ENCODE results near the gene WIPF2. TPM values are rescaled to one million over a fixed set of nuclear protein-coding genes. Genes with fewer than 3 reads are reported as not detected.
"Not testable (repeated sequence)": the region's sequence is repeated elsewhere in the genome, so short reads cannot be mapped to it uniquely, and the experiment has no call there.

The WIPF2 gene
- total and polyA plus RNA-seq, 4 experiments from 2014 or later: 5.2 to 34.7 (median 24.0) TPM

GRCh38 chr17:40301315-40301714 is 82.2 kb downstream of the WIPF2 start:
- no peak overlapping the region for H3K27ac ChIP-seq (ENCODE audit: low read depth, low read length)
- H3K36me3 ChIP-seq (ENCODE audit: insufficient read depth, low read length): no peaks in the 10 kb centered on the region
- H3K4me1 ChIP-seq (ENCODE audit: insufficient read depth, low read length): peaks cover 19% of the 10 kb centered on the region
- DNase-seq: no peak
- Mint-ChIP-seq H3K27ac (peak overlapping the region in 1 of 7 donors; percentile 9), H3K4me1 (peaks cover 10 to 17% (median 14%) of the 10 kb centered on the region in 4 donors), H3K27me3 (no peaks in the 10 kb centered on the region), H3K4me3 (no peak overlapping the region), H3K9me3 (no peaks in the 10 kb centered on the region), H3K36me3 (no peaks in the 10 kb centered on the region)
- H3K4me3 ChIP-seq (ENCODE audit: low read length in 2 of 2): no peak overlapping the region
- H3K27me3 ChIP-seq (ENCODE audit: insufficient read depth, low read length): no peaks in the 10 kb centered on the region
- CTCF ChIA-PET (ENCODE audit: partially characterized antibody): interaction anchor here (0.6 to 18.1 kb wide), 9 partner anchors 22 to 232 kb away, joined by 3 to 573 read pairs (median 8); partner anchors contain the start of gene TOP2A
- intact Hi-C loops (cut with micrococcal nuclease): loop anchor here (5.0 kb wide), 1 partner anchor 231 kb away; no protein-coding TSS in a partner anchor
- POLR2A ChIA-PET (ENCODE audit: partially characterized antibody): interaction anchor here (19.4 to 37.1 kb wide), 2 partner anchors 21 to 43 kb away, joined by 367 to 1054 read pairs; no protein-coding TSS in a partner anchor
- no peaks in the 10 kb centered on the region for H3K9me3 ChIP-seq (ENCODE audit: control insufficient read depth in 1 of 2, low read length in 2 of 2)

- peaks cover 14 to 17% (median 15%) of the 10 kb centered on the region in 4 donors for H3K4me1 Mint-ChIP-seq
- POLR2A ChIA-PET (ENCODE audit: partially characterized antibody): interaction anchor here (1.0 to 37.1 kb wide), 8 partner anchors 8 to 259 kb away, joined by 3 to 1054 read pairs (median 5); partner anchors contain the start of gene TOP2A
Measured at GRCh38 chr17:40303009-40303657, 84.0 kb downstream of the WIPF2 start.

GRCh38 chr17:40303708-40304551 is 84.8 kb downstream of the WIPF2 start:
- Mint-ChIP-seq H3K9me3 (no peaks in the 10 kb centered on the region), H3K4me1 (peaks cover 14 to 17% (median 15%) of the 10 kb centered on the region in 4 donors), H3K27ac (peak overlapping the region in 3 of 7 donors; percentile 3 to 49 (median 46)), H3K4me3 (peak overlapping the region in 1 of 8 donors; percentile 24), H3K36me3 (no peaks in the 10 kb centered on the region), H3K27me3 (no peaks in the 10 kb centered on the region)
- DNase-seq: no peak
- Histone ChIP-seq H3K9me3 (ENCODE audit: control insufficient read depth in 1 of 2, low read length in 2 of 2) (no peaks in the 10 kb centered on the region), H3K27me3 (ENCODE audit: insufficient read depth, low read length) (no peaks in the 10 kb centered on the region), H3K4me3 (ENCODE audit: low read length in 2 of 2) (no peak overlapping the region), H3K4me1 (ENCODE audit: insufficient read depth, low read length) (peaks cover 45% of the 10 kb centered on the region), H3K36me3 (ENCODE audit: insufficient read depth, low read length) (no peaks in the 10 kb centered on the region), H3K27ac (ENCODE audit: low read depth, low read length) (no peak overlapping the region)
- intact Hi-C loops (cut with micrococcal nuclease): loop anchor here (1.0 to 5.0 kb wide), 6 partner anchors 14 to 228 kb away; no protein-coding TSS in a partner anchor
- POLR2A ChIA-PET (ENCODE audit: partially characterized antibody): interaction anchor here (0.5 to 37.1 kb wide), 10 partner anchors 8 to 258 kb away, joined by 3 to 1054 read pairs (median 4); partner anchors contain the start of gene TOP2A
- CTCF ChIA-PET (ENCODE audit: partially characterized antibody): interaction anchor here (0.8 to 18.1 kb wide), 25 partner anchors 9 to 273 kb away, joined by 3 to 573 read pairs (median 4); partner anchors contain the start of gene CDC6

More at GRCh38 chr17:40303009-40303657, 84.0 kb downstream of the WIPF2 start:
- Histone ChIP-seq H3K9me3 (ENCODE audit: control insufficient read depth in 1 of 2, low read length in 2 of 2) (no peaks in the 10 kb centered on the region), H3K27me3 (ENCODE audit: insufficient read depth, low read length) (no peaks in the 10 kb centered on the region), H3K27ac (ENCODE audit: low read depth, low read length) (no peak overlapping the region), H3K4me3 (ENCODE audit: low read length in 2 of 2) (no peak overlapping the region), H3K4me1 (ENCODE audit: insufficient read depth, low read length) (peaks cover 37% of the 10 kb centered on the region), H3K36me3 (ENCODE audit: insufficient read depth, low read length) (no peaks in the 10 kb centered on the region)
- CTCF ChIA-PET (ENCODE audit: partially characterized antibody): interaction anchor here (0.8 to 18.1 kb wide), 26 partner anchors 9 to 274 kb away, joined by 3 to 573 read pairs (median 6); partner anchors contain the start of gene CDC6
- DNase-seq: peak; percentile 62 to 70 (median 66)
- intact Hi-C loops (cut with micrococcal nuclease): loop anchor here (1.0 to 5.0 kb wide), 6 partner anchors 15 to 229 kb away; no protein-coding TSS in a partner anchor
- H3K9me3 Mint-ChIP-seq: no peaks in the 10 kb centered on the region
- H3K27me3 Mint-ChIP-seq: no peaks in the 10 kb centered on the region
- H3K36me3 Mint-ChIP-seq: no peaks in the 10 kb centered on the region
- H3K27ac Mint-ChIP-seq: peak overlapping the region in 5 of 7 donors; percentile 2 to 53 (median 13)
- no peak overlapping the region for H3K4me3 Mint-ChIP-seq

- peaks cover 16 to 17% (median 16%) of the 10 kb centered on the region in 4 donors for H3K4me1 Mint-ChIP-seq
- intact Hi-C loops (cut with micrococcal nuclease): loop anchor here (5.0 kb wide), 1 partner anchor 228 kb away; no protein-coding TSS in a partner anchor
Measured at GRCh38 chr17:40304552-40304863, 85.4 kb downstream of the WIPF2 start.

GRCh38 chr17:40304866-40305265 is 85.8 kb downstream of the WIPF2 start:
- ChIA-PET POLR2A (ENCODE audit: partially characterized antibody) (interaction anchor here (0.5 to 37.1 kb wide), 4 partner anchors 9 to 179 kb away, joined by 3 to 1054 read pairs (median 185); no protein-coding TSS in a partner anchor), CTCF (ENCODE audit: partially characterized antibody) (interaction anchor here (1.0 to 18.1 kb wide), 5 partner anchors 18 to 254 kb away, joined by 3 to 573 read pairs (median 19); no protein-coding TSS in a partner anchor)
- H3K4me1 ChIP-seq (ENCODE audit: insufficient read depth, low read length): peaks cover 55% of the 10 kb centered on the region
- H3K36me3 ChIP-seq (ENCODE audit: insufficient read depth, low read length); H3K4me3 Mint-ChIP-seq; H3K4me3 ChIP-seq (ENCODE audit: low read length in 2 of 2); H3K27me3 ChIP-seq (ENCODE audit: insufficient read depth, low read length); H3K27ac ChIP-seq (ENCODE audit: low read depth, low read length); DNase-seq; H3K36me3 Mint-ChIP-seq; H3K27ac Mint-ChIP-seq; H3K9me3 Mint-ChIP-seq; H3K27me3 Mint-ChIP-seq; H3K9me3 ChIP-seq (ENCODE audit: control insufficient read depth in 1 of 2, low read length in 2 of 2): not testable (repeated sequence)
- H3K4me1 Mint-ChIP-seq: peaks cover 16 to 20% (median 18%) of the 10 kb centered on the region in 4 donors
- intact Hi-C loops (cut with micrococcal nuclease): loop anchor here (5.0 kb wide), 1 partner anchor 227 kb away; no protein-coding TSS in a partner anchor

More at GRCh38 chr17:40304552-40304863, 85.4 kb downstream of the WIPF2 start:
- POLR2A ChIA-PET (ENCODE audit: partially characterized antibody): interaction anchor here (0.5 to 37.1 kb wide), 4 partner anchors 9 to 179 kb away, joined by 3 to 1054 read pairs (median 185); no protein-coding TSS in a partner anchor
- CTCF ChIA-PET (ENCODE audit: partially characterized antibody): interaction anchor here (0.9 to 18.1 kb wide), 9 partner anchors 8 to 254 kb away, joined by 3 to 573 read pairs (median 4); partner anchors contain the start of gene CDC6
- not testable (repeated sequence) for H3K4me3 ChIP-seq (ENCODE audit: low read length in 2 of 2); H3K36me3 ChIP-seq (ENCODE audit: insufficient read depth, low read length); H3K27me3 Mint-ChIP-seq; H3K9me3 ChIP-seq (ENCODE audit: control insufficient read depth in 1 of 2, low read length in 2 of 2); H3K36me3 Mint-ChIP-seq; H3K27ac ChIP-seq (ENCODE audit: low read depth, low read length); H3K9me3 Mint-ChIP-seq; H3K4me3 Mint-ChIP-seq; DNase-seq; H3K27me3 ChIP-seq (ENCODE audit: insufficient read depth, low read length)
- H3K27ac Mint-ChIP-seq: peak overlapping the region in 2 of 7 donors; percentile 46 to 49
- peaks cover 51% of the 10 kb centered on the region for H3K4me1 ChIP-seq (ENCODE audit: insufficient read depth, low read length)

- CTCF ChIA-PET (ENCODE audit: partially characterized antibody): interaction anchor here (1.1 to 18.1 kb wide), 13 partner anchors 10 to 280 kb away, joined by 3 to 573 read pairs (median 6); no protein-coding TSS in a partner anchor
- Mint-ChIP-seq H3K27me3 (no peaks in the 10 kb centered on the region), H3K4me1 (peaks cover 20 to 35% (median 28%) of the 10 kb centered on the region in 4 donors), H3K9me3 (no peaks in the 10 kb centered on the region), H3K4me3 (peak overlapping the region in 4 of 8 donors; percentile 2 to 51 (median 26)), H3K27ac (no peak overlapping the region), H3K36me3 (no peaks in the 10 kb centered on the region)
- Histone ChIP-seq H3K4me1 (ENCODE audit: insufficient read depth, low read length) (peaks cover 70% of the 10 kb centered on the region), H3K27ac (ENCODE audit: low read depth, low read length) (peak overlapping the region; percentile 0), H3K27me3 (ENCODE audit: insufficient read depth, low read length) (no peaks in the 10 kb centered on the region), H3K36me3 (ENCODE audit: insufficient read depth, low read length) (no peaks in the 10 kb centered on the region), H3K9me3 (ENCODE audit: control insufficient read depth in 1 of 2, low read length in 2 of 2) (no peaks in the 10 kb centered on the region), H3K4me3 (ENCODE audit: low read length in 2 of 2) (no peak overlapping the region)
- intact Hi-C loops (cut with micrococcal nuclease): no loop called here
- POLR2A ChIA-PET (ENCODE audit: partially characterized antibody): interaction anchor here (19.4 to 37.1 kb wide), 2 partner anchors 16 to 38 kb away, joined by 367 to 1054 read pairs; no protein-coding TSS in a partner anchor
- no peak for DNase-seq
Measured at GRCh38 chr17:40306395-40306794, 87.3 kb downstream of the WIPF2 start.
